ENCODE measurements around the gene HOXA11. TPM values are rescaled to one million over a fixed set of nuclear protein-coding genes. Genes with fewer than 3 reads are reported as not detected.
A peak's percentile ranks its signal among the peaks of the same experiment; 100 is the strongest.

Gene HOXA11
- not detected for total RNA-seq

GRCh38 chr7:27185013-27185853, at the start of gene HOXA11:
HOXA11 (minus strand) TSS chr7:27185232; CDS start chr7:27185144, 88 bp downstream.
- DNase-seq: no peak
- Mint-ChIP-seq H3K27me3 (peaks cover 87% of the 10 kb centered on the region), H3K27ac (peak within 1 kb of the TSS; percentile 66), H3K9me3 (no peaks in the 10 kb centered on the region), H3K36me3 (ENCODE audit: low read depth) (peaks cover 5% of the 10 kb centered on the region), H3K4me3 (peak within 1 kb of the TSS; percentile 48), H3K4me1 (peaks cover 35% of the 10 kb centered on the region)
- ChIA-PET POLR2A (no interaction called here), CTCF (interaction anchor here (1.0 to 4.7 kb wide), 3 partner anchors 10 to 36 kb away, joined by 3 to 26 read pairs (median 4); no protein-coding TSS in a partner anchor)

DNA sequence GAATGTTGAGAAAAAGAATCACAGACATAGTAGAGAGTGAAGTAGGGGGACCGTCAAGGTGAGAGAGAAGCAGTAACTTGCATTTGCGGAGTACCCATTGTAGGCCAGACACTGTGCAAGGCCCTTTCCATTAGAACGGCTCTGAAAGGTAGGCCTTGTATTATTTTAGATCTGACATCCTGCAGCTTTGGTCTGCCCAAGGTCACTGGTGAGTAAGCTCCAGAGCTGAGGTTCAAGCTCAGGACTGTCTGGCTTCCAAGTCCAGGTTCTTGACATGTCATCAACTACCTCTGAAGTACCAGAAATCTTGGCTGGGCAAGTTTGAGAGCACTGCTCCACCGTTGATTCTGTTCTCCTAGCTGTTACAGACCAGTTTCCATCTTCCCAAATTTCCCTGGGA, 44.4 kb upstream of the HOXA11 start:
- H3K27me3 Mint-ChIP-seq: peaks cover 46% of the 10 kb centered on the region

GRCh38 chr7:27224983-27225934, 40.2 kb upstream of the HOXA11 start:
- POLR2A ChIA-PET: no interaction called here

More for the DNA sequence above, 44.4 kb upstream of the HOXA11 start:
- H3K4me3 Mint-ChIP-seq: no peak overlapping the region
- no peak overlapping the region for H3K27ac Mint-ChIP-seq
- ChIA-PET POLR2A (no interaction called here), CTCF (no interaction called here)
- no peaks in the 10 kb centered on the region for H3K36me3 Mint-ChIP-seq (ENCODE audit: low read depth)
- DNase-seq: no peak
- no peaks in the 10 kb centered on the region for H3K4me1 Mint-ChIP-seq
- H3K9me3 Mint-ChIP-seq: no peaks in the 10 kb centered on the region

DNA sequence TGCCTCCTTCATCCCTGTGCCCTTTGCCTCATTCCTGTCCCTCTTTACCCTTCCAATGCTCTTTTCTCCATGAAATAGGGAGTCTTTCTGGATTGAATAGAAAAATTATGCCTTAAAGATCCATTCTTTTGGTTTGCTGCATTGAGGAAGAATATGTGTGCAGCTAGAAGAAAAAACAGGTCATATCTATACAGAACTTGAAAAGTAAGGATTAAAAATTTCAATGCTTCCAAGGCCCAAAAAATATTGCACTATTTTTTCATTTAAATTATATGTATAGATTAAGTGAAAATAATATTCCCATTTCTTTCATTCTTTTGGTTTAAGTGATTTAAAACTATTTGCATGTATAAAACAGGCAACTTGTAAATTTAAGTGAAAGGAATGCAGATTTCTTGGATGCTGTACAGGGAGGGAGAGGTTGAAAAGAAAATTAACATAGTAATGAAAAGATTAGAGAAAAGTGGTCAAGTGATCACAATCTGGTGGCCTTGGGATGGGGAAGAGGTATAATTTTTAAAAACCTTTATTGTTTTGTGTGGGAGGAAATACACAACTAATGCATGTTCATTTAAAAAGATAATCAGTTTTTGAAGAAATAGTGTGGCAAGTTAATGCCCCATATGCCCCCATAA, 39.0 kb upstream of the HOXA11 start:
- Mint-ChIP-seq H3K27me3 (peaks cover 72% of the 10 kb centered on the region), H3K27ac (no peak overlapping the region), H3K4me3 (no peak overlapping the region), H3K9me3 (no peaks in the 10 kb centered on the region), H3K4me1 (no peaks in the 10 kb centered on the region), H3K36me3 (ENCODE audit: low read depth) (no peaks in the 10 kb centered on the region)
- no peak for DNase-seq
- CTCF ChIA-PET: no interaction called here
- POLR2A ChIA-PET: interaction anchor here (0.9 kb wide), 1 partner anchor 18 kb away, joined by 3 read pairs; the partner anchor contains the start of gene EVX1

More at GRCh38 chr7:27224983-27225934, 40.2 kb upstream of the HOXA11 start:
- CTCF ChIA-PET: interaction anchor here (1.3 kb wide), 1 partner anchor 16 kb away, joined by 3 read pairs; no protein-coding TSS in a partner anchor
- Mint-ChIP-seq H3K27ac (no peak overlapping the region), H3K4me3 (no peak overlapping the region), H3K27me3 (peaks cover 67% of the 10 kb centered on the region), H3K9me3 (no peaks in the 10 kb centered on the region), H3K4me1 (no peaks in the 10 kb centered on the region), H3K36me3 (ENCODE audit: low read depth) (no peaks in the 10 kb centered on the region)
- no peak for DNase-seq

DNA sequence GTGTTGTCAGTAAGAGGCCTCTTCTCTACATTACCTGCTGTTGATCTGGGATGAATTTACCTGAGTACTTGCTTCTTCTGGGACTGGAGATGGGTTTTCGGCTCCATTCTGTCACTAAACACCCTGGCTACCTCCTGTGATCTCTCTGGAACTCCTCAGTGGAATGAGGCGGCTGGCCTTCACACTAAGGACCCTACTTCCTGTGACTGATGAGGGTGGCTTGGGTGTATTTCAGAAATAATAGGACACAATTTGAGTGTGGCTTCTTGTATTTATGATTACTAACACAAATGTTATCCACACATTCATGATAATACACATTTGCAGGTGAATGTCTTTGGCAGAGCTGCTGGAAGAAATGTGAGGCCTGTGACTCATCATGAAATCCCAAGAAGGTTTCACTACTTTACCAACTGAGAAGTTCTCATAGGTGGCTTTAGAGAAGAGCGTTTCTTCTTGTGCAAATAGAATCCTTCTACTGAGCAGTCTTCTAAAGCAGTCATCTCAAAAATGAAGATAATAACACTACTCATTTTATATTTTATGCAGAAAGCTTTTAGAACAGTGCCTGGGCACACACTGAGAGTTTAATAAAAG, 36.3 kb upstream of the HOXA11 start:
- Mint-ChIP-seq H3K9me3 (no peaks in the 10 kb centered on the region), H3K36me3 (ENCODE audit: low read depth) (no peaks in the 10 kb centered on the region), H3K4me1 (no peaks in the 10 kb centered on the region), H3K4me3 (no peak overlapping the region), H3K27ac (no peak overlapping the region), H3K27me3 (peaks cover 73% of the 10 kb centered on the region)
- ChIA-PET CTCF (no interaction called here), POLR2A (no interaction called here)
- DNase-seq: no peak

- H3K27ac Mint-ChIP-seq: no peak overlapping the region
- H3K27me3 Mint-ChIP-seq: peaks cover 76% of the 10 kb centered on the region
- DNase-seq: no peak
- ChIA-PET POLR2A (no interaction called here), CTCF (no interaction called here)
- H3K4me3 Mint-ChIP-seq: no peak overlapping the region
- H3K4me1 Mint-ChIP-seq: no peaks in the 10 kb centered on the region
- H3K9me3 Mint-ChIP-seq: no peaks in the 10 kb centered on the region
- no peaks in the 10 kb centered on the region for H3K36me3 Mint-ChIP-seq (ENCODE audit: low read depth)
These were observed 35.5 kb upstream of the HOXA11 start for GRCh38 chr7:27220440-27220955.

GRCh38 chr7:27219821-27220220, 34.8 kb upstream of the HOXA11 start:
- CTCF ChIA-PET: no interaction called here
- Mint-ChIP-seq H3K4me1 (no peaks in the 10 kb centered on the region), H3K4me3 (no peak overlapping the region), H3K9me3 (no peaks in the 10 kb centered on the region), H3K36me3 (ENCODE audit: low read depth) (no peaks in the 10 kb centered on the region), H3K27me3 (peaks cover 76% of the 10 kb centered on the region), H3K27ac (no peak overlapping the region)
- no peak for DNase-seq
- POLR2A ChIA-PET: no interaction called here

DNA sequence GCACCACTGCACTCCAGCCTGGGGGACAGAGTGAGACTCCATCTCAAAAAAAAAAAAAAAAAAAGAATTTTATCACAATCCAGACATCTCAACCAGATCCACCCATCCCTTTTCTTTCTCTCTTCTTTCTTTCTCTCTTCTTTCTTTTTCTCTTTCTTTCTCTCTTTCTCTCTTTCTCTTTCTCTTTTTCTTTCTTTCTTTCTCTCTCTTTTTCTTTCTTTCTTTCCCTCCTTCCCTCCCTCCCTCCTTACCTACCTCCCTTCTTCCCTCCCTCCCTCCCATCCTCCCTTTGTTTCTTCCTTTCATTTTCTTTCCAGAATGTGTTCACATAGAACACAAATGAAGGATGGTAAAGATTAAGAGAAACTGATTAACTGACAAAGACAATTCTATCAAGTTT, 32.9 kb upstream of the HOXA11 start:
- H3K27me3 Mint-ChIP-seq: peaks cover 77% of the 10 kb centered on the region
- no peaks in the 10 kb centered on the region for H3K9me3 Mint-ChIP-seq
- H3K4me3 Mint-ChIP-seq: no peak overlapping the region
- no peak for DNase-seq
- ChIA-PET POLR2A (no interaction called here), CTCF (interaction anchor here (0.7 to 1.2 kb wide), 3 partner anchors 359 to 802 kb away, joined by 3 read pairs; no protein-coding TSS in a partner anchor)
- H3K27ac Mint-ChIP-seq: no peak overlapping the region
- H3K4me1 Mint-ChIP-seq: no peaks in the 10 kb centered on the region
- H3K36me3 Mint-ChIP-seq (ENCODE audit: low read depth): no peaks in the 10 kb centered on the region

GRCh38 chr7:27215356-27215755, 30.3 kb upstream of the HOXA11 start:
- Mint-ChIP-seq H3K4me1 (no peaks in the 10 kb centered on the region), H3K27me3 (peaks cover 78% of the 10 kb centered on the region), H3K36me3 (ENCODE audit: low read depth) (no peaks in the 10 kb centered on the region), H3K4me3 (no peak overlapping the region), H3K9me3 (no peaks in the 10 kb centered on the region), H3K27ac (no peak overlapping the region)
- POLR2A ChIA-PET: no interaction called here
- CTCF ChIA-PET: no interaction called here
- no peak for DNase-seq

- Mint-ChIP-seq H3K27ac (no peak overlapping the region), H3K4me1 (no peaks in the 10 kb centered on the region), H3K9me3 (no peaks in the 10 kb centered on the region), H3K27me3 (peaks cover 79% of the 10 kb centered on the region), H3K36me3 (ENCODE audit: low read depth) (no peaks in the 10 kb centered on the region), H3K4me3 (no peak overlapping the region)
- POLR2A ChIA-PET: no interaction called here
- CTCF ChIA-PET: no interaction called here
- DNase-seq: no peak
These were observed 29.4 kb upstream of the HOXA11 start for GRCh38 chr7:27214239-27214950.

- Mint-ChIP-seq H3K4me3 (no peak overlapping the region), H3K36me3 (ENCODE audit: low read depth) (no peaks in the 10 kb centered on the region), H3K4me1 (no peaks in the 10 kb centered on the region), H3K9me3 (no peaks in the 10 kb centered on the region), H3K27me3 (peaks cover 81% of the 10 kb centered on the region), H3K27ac (no peak overlapping the region)
- ChIA-PET CTCF (no interaction called here), POLR2A (no interaction called here)
- no peak for DNase-seq
These were observed 28.6 kb upstream of the HOXA11 start for GRCh38 chr7:27213433-27214238.
